ENCODE results near the gene CCNY.
"Not testable (repeated sequence)": the region's sequence is repeated elsewhere in the genome, so short reads cannot be mapped to it uniquely, and the experiment has no call there.

Gene CCNY

DNA sequence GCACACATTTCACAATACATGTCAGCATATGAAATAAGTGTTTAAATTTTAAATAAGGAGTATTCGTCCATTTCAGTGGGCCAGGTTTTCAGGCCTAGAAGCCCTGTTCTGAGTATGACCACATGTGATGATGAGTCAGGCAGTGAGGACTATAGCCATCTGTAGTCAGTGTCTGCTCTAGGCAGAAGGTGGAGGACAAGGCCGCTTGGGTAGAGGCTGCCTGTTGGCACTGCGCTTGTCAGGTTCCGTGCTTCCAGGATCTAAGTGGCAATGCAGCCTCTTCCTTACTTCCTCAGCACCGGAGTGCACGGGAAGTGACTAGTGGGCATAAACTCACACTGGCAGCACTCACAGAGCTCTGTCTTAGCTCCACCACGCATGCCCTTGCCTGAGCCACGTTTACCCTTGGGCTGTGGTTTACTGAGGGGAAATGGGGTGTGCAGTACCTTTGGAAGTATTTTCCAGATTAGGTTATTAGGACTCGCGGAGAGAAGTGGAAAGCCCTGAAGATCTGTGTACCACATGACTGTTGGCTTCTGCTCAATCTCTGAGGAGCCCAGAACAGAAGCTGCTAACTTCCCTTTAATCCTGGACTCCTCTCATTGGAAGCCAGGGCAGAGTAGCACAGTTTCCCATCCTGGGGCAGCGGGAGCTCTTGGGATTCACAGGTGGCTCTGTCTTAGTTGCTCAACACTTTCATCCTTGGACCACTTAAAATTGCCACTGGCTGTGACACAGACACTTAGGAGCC is 181.3 kb downstream of the CCNY start:
- no peak for DNase-seq (ENCODE audit: low read depth in 2 of 2)

DNA sequence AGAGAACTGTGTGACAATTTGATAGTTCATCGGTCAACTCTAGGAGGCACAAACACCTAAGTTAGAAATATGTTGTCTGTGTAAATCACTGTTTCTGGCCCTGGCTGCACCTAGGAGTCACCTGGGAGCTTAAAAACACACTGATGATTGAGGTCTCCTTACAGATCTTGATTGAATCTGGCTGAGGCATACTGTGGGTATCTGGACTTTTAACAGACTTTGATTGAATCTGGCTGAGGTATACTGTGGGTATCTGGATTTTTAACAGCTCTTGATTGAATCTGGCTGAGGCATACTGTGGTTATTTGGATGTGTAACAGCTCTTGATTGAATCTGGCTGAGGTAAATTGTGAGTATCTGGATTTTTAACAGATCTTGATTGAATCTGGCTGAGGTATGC is 181.9 kb downstream of the CCNY start:
- DNase-seq (ENCODE audit: low read depth in 2 of 2) = not testable (repeated sequence)

DNA sequence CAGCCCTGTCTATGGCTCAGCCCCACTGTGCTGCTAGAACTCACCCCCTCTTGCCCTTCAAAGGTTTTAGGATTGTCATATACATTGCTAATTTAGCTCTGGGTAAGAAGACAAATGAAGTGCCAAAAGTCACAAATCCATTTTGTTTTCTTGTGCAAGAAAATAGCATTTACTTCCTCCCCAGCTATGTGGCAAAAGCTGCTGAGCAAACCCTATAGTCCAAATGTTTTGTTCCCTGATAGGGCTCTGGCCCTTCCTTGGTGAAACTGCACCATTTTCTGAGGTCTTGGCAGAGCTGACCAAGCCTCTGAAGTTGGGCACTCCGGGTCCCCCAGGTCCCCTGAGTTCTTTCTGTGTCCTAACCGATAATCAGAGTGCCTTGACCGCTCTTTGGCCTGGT is 184.7 kb downstream of the CCNY start:
- no peak for DNase-seq (ENCODE audit: low read depth in 2 of 2)

DNA sequence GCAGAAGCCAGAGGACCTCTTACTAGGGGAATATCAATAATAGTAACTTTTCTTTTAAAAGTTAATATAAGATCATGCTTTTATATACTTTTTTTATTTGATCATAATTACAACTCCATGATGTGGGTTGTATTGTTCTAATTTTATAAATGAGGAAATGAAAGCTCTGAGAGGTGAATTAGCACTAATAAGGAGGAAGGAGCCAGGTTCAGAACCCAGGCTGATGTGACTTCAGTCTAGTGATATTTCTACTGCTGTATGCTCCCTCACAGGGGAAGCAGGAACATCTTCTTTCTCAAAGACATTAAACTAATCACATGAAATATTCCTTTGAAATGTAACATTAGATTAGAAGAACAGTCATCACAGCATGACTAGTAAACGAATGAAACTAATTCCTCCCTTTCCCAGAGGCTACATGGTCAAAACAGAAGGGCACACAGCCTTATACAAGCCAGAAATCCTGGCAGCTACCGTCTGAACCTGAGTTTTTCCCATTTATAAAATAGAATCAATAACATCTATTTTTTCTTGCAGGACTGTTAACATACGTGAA is 187.4 kb downstream of the CCNY start:
- DNase-seq (ENCODE audit: low read depth in 2 of 2) = no peak

DNA sequence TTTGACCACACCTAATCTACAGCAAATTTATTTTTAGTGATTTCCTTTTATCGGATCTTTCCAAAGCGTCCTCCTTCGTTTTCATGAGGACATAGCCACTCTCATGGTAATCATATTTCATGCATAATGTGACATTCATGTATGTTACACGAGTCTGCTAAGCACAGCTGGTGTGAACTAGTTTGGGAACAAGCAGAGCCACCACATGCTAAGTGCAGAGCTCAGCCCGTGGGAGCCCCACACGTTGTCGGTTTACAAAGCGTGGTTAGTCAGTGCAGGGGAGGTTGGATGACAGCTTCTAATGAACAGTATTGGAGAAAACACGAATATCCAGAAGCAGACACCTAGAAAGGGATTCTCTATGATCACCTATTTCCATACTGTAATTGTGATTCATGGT is 190.4 kb downstream of the CCNY start:
- no peak for DNase-seq (ENCODE audit: low read depth in 2 of 2)

DNA sequence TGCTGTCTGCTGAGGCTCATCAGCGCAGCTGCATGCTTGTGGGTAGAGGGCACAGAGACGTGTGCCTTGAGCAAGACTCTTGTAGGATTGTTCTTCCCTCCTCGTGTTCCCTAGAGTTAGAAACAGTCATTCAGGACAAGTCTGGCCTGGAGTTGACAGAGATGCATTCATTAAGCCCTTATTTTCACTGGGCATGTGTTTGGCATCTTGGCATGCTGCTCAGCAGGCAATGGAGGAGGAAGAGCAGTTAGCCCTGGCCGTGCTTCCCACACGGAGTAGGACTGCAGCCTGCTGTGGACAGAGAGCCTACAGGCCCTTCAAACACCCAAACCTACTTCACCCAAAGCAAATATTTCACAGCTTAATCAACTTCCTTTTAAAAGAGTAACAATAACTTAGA is 195.8 kb downstream of the CCNY start:
- no peak for DNase-seq (ENCODE audit: low read depth in 2 of 2)

DNA sequence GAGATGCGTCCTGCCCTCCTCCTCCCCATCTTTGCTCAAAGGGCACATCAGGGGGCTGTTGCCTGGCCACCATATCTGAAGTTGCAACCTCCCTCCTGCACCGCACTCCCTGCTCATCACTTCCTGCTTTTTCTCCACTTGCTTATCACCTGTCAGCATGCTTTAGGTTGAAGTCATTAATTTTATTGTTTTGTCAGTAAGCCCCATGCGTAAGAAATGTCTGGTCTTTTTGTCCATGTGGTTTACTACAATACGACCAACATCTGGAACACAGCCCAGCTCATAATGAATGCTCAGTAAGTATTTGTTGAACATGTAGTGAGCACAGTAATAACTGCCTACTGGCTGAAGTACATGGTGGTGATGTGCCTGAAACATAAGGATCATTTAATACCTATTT is 197.3 kb downstream of the CCNY start:
- no peak for DNase-seq (ENCODE audit: low read depth in 2 of 2)

DNA sequence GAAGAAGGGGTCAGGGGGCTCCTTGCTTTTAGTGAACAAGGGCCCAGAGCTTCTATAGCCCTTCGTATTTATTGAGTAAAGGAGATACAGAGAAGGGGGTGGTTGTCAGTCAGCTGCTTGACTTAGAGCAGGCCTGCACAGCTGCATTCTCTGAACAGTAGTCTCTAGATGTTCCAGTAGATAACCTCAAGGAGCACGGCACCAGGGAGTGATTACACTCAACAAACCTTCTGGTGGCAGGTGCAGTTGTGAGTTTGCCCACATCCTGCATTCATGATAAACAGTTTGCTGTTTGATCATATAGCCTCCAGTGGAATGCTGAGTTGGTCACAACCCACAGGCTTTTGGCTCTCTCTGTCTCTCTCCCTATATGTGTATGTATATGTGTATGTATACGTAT is 198.8 kb downstream of the CCNY start:
- no peak for DNase-seq (ENCODE audit: low read depth in 2 of 2)

DNA sequence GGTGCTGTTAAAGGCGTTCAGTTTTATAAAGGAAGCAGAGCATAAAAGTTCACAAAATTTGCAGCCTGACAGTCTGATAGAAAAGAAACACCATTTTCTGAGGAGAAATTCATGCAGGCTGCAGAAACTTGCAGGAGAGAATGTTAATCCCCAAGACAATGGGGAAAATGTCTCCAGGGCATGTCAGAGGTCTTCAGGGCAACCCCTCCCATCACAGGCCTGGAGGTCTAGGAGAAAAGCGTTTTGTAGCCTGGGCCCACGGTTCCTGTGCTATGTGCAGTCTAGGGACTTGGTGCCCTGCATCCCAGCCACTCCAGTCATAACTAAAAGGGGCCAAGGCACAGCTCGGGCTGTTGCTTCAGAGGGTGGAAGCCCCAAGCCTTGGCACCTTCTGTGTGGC is 200.5 kb downstream of the CCNY start:
- DNase-seq (ENCODE audit: low read depth in 2 of 2) = no peak

DNA sequence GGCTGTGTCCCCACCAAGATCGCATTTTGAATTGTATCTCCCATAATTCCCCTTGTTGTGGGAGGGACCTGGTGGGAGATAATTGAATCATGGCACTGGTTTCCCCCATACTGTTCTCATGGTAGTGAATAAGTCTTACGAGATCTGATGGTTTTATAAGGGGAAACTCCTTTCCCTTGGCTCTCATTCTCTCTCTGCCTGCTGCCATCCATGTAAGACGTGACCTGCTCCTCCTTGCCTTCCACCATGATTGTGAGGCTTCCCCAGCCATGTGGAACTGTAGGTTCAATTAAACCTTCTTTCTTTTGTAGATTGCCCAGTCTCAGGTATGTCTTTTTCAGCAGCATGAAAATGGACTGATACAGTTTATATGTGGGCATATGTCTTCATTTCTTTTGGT is 201.6 kb downstream of the CCNY start:
- not testable (repeated sequence) for DNase-seq (ENCODE audit: low read depth in 2 of 2)

DNA sequence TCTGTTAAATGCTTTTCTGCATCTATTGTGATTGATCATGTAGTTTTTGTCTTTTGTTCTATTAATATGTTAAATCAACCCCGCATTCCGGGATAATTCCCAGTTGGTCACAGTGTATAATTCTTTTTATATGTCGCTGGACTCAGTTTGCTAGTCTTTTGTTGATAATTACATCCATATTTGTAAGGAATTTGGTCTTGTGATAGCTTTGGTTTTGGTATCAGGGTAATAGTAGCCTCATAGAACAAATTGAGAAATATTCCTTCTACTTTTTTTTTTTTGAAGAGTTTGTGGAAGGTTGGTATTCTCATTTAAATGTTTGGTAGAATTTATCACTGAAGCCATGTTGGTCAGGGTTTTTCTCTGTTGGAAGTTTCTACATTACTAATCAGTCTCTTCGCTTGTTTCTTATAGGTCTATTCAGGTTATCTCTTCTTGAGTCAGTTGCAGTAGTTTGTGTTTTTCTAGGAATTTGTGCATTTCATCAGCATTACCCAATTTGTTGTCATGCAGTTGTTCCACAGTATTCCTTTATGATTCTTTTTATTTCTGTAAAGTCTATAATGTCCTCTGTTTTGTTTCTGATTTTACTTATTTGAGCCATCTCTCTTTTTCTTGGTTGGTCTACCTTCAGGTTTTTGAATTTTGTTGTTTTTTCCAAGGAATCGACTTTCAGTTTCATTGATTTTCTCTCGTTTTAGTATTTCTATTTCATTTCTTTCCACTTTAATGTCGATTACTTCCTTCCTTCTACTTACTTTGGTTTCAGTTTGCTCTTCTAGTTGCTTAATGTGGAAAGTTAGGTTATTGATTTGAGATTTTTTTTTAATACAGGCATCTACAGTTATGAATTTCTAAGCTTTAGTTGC is 204.2 kb downstream of the CCNY start:
- DNase-seq (ENCODE audit: low read depth in 2 of 2) = no peak

DNA sequence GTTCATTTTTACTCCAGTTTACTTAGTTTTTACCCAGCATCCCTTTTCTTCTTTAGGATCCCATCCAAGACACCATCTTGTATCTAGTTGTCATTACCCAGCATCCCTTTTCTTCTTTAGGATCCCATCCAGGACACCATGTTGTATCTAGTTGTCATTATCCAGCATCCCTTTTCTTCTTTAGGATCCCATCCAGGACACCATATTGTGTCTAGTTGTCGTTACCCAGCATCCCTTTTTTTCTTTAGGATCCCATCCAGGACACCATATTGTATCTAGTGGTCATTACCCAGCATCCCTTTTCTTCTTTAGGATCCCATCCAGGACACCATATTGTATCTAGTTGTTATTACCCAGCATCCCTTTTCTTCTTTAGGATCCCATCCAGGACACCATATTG is 205.4 kb downstream of the CCNY start:
- DNase-seq (ENCODE audit: low read depth in 2 of 2) = no peak

DNA sequence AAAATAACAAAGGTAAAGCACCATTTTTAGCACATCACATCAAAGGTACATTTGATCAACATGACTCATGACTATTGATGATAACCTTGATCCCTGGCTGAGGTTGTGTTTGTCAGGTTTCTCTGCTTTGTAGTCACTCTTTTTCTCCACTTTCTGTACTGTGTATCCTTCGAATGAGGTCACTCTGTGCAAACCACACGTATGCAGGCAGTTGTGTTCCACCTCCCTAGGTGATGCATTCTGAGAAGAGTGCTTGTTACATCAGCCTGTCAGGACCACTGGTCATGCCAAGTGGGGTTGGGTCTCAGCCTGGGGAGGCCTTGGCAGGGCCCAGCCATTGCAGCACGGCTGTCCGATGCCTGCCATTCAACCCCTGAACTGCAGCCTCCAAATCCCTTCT is 206.0 kb downstream of the CCNY start:
- no peak for DNase-seq (ENCODE audit: low read depth in 2 of 2)

DNA sequence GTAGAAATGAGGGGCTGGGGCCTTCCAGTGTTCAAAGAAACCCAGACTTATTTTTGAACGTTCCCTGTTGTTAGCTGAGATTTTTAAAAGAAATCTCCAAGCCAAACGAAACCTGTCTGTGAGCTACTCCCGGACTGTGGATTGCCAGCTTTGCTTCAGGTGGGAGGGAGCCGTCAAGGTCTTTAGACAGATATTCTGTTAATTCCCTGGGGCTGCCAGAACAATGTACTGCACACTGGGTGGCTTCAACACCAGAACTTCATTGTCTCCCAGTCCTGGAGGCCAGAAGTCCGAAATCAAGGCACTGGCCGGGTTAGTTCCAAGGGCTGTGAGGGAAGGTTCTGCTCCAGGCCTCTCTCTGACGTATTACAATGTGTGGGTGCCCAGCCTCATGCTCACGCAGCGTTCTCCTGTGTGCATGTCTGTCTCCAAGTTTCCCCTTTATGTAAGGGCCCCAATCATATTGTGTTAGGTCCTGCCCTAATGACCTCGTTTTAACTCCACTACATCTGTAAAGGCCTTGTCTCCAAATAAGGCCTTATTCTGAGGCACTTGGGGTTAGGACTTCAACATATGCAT is 208.9 kb downstream of the CCNY start:
- DNase-seq (ENCODE audit: low read depth in 2 of 2) = no peak

DNA sequence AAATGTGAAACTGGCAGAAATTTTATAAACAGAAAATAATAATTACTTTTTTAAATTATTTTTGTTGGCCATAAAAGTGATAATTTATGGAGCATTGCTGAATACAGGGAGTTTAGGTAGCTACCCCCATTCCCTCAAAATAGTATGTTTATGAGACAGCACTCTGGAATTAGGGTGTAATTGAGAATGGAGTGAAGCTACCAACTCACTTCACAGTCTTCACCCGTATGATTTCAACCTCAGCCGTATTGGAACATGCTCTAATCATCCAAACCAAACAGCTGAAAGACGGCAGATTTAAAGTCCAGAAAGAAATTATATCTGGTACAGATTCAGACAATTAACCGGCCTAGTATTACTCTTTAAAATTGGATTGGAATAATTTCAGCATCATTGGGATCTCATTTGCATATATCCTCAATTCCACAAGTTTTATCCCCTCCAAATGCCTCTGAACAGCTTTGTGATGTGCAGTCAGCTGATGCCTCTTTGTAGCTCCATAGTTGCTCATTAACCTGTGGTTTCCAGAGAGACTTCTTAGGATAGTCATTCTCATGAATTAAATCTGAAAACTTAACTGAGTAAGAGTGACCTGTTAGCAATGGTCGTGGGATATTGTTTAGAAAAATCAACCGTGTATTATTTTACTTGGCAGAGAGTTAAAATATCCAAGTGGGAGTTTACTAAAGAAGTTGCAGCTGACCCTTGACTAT is 209.7 kb downstream of the CCNY start:
- no peak for DNase-seq (ENCODE audit: low read depth in 2 of 2)

DNA sequence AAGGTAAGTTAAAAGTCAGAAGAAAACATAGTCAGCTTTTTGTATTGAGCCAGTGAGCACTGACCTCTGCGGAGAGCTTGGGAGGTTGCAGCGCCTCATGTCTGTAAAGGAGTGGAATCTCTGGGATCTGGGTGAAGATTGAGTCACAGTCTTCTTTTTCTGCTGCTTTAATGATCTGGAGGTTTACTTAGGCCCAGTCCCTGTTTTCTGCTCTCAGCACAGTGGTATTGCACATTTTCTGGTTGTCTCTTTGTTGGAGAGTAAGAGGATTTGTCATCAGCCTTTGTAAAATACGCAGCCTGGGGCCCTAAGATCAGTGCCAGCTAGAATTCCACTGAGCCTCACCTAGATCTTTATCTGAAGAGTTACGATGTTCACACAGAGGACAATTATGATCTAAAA is 210.5 kb downstream of the CCNY start:
- DNase-seq (ENCODE audit: low read depth in 2 of 2) = no peak

DNA sequence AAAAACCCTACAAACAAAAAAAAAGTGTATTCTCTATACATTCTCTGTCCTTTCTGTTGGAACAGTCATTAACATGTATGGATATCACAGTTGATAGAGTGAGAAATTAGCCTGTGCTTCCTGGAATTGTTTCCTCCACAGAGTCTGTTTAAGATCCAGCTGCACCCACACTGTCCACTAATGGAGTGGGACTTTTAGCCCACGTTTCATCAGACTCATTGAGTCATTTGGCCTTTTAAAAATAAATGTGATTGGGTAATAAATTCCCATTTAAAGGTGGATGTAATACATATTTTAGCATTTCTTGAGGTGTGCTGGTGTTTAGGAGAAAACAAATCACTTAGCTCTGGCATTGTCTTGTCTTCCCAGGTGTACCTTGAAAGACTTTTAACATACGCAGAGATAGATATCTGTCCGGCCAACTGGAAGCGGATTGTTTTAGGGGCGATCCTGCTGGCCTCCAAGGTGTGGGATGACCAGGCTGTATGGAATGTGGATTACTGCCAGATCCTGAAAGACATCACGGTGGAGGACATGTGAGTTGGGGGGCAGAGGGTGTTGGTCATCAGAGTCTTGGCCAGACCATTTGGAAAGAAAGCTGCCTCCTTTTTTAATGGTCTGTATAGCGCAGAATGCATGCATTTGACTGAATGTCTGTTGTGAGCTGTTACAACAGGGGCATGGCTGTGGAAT is 216.5 kb downstream of the CCNY start:
- DNase-seq (ENCODE audit: low read depth in 2 of 2) = no peak

DNA sequence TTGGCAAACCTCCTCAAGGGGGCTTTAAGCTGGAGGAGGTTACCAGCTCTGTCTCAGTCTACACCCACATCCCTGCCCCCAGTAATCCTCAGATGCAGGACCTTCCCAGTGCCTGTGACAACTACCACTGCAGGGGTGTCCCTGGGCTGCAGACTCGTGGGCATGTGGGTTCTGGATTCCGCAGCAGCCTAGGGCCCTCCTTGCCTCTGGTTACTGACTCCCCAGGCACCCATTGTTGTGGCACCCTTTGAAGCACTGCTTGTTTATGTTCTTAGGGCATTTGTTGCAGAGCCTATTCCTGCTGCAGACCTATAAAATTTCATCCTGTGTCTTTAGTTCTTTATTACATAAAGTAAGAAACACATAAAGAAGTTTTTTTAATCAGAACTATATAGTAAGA is 217.7 kb downstream of the CCNY start:
- no peak for DNase-seq (ENCODE audit: low read depth in 2 of 2)

DNA sequence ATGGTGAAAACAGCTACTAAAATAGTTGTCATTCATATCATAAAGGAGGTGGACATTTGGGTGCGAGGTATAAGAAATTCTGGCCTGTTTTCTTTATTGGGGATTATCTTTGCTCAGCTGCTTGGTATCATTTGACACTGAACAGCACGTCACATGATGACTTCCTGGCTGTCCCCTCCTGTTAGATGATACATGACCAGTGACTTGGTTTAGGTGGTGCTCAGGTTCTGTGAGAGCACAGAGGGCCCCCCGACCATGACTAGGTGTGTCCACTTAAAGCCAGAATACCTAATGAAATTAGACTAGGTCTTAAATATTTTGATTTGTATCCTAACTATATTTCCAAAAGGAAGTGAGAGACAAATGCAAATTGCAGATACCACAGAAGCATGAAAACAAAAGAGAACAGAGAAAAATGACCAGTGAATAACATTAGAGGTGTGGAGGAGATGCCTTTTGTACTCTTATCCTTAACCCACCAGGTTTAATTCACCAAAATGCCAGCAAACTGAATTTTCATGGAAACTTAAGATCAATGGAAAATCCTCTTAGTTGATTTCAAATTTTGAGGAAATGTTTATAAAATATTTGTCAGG is 218.2 kb downstream of the CCNY start:
- no peak for DNase-seq (ENCODE audit: low read depth in 2 of 2)

DNA sequence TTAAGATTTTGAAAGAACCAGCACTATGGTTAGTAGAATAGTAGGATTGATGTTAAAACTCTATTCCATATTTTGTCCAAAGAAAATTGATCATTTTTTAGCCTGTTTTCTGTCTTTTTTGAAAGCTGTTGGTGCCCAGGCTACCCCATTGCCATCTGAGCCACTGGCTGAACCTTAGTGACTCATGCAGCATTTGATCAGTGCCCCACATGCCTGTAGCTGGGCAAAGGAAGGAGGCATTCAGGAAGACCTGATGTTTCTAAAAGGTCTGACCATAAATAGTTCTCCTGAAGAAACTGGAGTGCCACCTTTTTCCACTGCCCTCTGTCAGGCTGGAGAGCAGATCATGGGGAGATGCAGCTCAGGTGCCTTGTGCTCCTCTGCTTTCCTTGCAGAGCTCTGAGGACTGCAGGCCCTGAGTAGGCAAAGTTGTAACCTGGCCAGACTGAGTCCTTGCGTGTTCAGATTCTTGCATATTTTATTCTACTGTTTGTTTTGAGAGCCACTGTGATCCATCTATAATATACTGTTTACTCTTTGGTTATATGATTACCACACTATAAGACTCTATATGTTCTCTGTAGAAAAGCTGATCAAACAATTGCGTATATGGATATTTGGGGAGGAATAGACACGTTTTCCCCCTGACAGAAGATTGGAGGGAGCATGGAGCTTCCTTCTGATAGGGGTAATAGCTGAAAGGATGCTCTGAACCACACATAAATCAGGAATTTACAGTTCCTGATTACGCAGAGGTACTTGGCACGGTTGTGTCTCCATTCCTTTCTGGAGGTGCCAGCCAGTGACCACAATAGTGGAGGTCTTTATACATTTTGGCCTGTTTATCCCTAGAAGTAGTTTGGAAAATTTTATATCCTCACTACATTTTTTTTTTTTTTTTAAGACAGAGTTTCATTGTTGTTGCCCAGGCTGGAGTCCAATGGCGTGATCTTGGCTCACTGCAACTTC is 219.9 kb downstream of the CCNY start:
- DNase-seq (ENCODE audit: low read depth in 2 of 2) = no peak

Data from stimulated activated CD4-positive, alpha-beta T cell treated with anti-CD3 and anti-CD28 coated beads, Interleukin-4, amount 100 ng/mL, for 48 hours (primary cell).